GM06990 (cell line): ENCODE results near the gene LIMS1.

Experiments used
- DNase-seq: peaks from one replicate; pipeline ENCODE4 v3.0.0-alpha.2; 2011; ENCODE audit not compliant: insufficient read length; ENCODE audit errors: extremely low read depth
- H3K27me3 ChIP-seq: replicated peaks from 2 replicates; pipeline ENCODE4 v1.6.0; 2011; ENCODE audit warnings: low read length; ENCODE audit not compliant: control insufficient read depth, insufficient read depth
- H3K36me3 ChIP-seq: 2 replicates; pipeline ENCODE4 v1.5.1; 2011; ENCODE audit warnings: low read length; ENCODE audit not compliant: control insufficient read depth, insufficient read depth
- H3K4me3 ChIP-seq: replicated peaks from 2 replicates; pipeline ENCODE4 v1.5.1; 2011; ENCODE audit warnings: low read depth, mild to moderate bottlenecking, control low read depth, low read length
- CTCF ChIP-seq: IDR thresholded peaks from 2 replicates; pipeline ENCODE4 v1.5.1; 2011; ENCODE audit warnings: low read length, control low read depth, mild to moderate bottlenecking, inconsistent platforms; ENCODE audit not compliant: insufficient read depth, poor library complexity, severe bottlenecking

Gene LIMS1

GRCh38 chr2:108613261-108614042 is 79.2 kb downstream of the LIMS1 start:
- no peak for TF ChIP-seq CTCF
- DNase-seq: no peak
- H3K36me3 ChIP-seq: no peaks in the 10 kb centered on the region
- no peak overlapping the region for H3K4me3 ChIP-seq
- H3K27me3 ChIP-seq: no peaks in the 10 kb centered on the region

GRCh38 chr2:108614043-108614545 is 79.8 kb downstream of the LIMS1 start:
- no peaks in the 10 kb centered on the region for H3K36me3 ChIP-seq
- TF ChIP-seq CTCF: no peak
- no peaks in the 10 kb centered on the region for H3K27me3 ChIP-seq
- no peak for DNase-seq
- no peak overlapping the region for H3K4me3 ChIP-seq

- no peak for DNase-seq
- Histone ChIP-seq H3K4me3 (no peak overlapping the region), H3K27me3 (no peaks in the 10 kb centered on the region), H3K36me3 (no peaks in the 10 kb centered on the region)
- TF ChIP-seq CTCF: no peak
Observed at GRCh38 chr2:108614659-108615058, 80.4 kb downstream of the LIMS1 start.

- TF ChIP-seq CTCF: no peak
- Histone ChIP-seq H3K36me3 (no peaks in the 10 kb centered on the region), H3K27me3 (no peaks in the 10 kb centered on the region), H3K4me3 (no peak overlapping the region)
- no peak for DNase-seq
Observed at GRCh38 chr2:108615480-108616090, 81.3 kb downstream of the LIMS1 start.

GRCh38 chr2:108616318-108616717 is 82.0 kb downstream of the LIMS1 start:
- TF ChIP-seq CTCF: no peak
- H3K4me3 ChIP-seq: no peak overlapping the region
- no peaks in the 10 kb centered on the region for H3K36me3 ChIP-seq
- no peaks in the 10 kb centered on the region for H3K27me3 ChIP-seq
- no peak for DNase-seq
